ENCODE data around the gene CALB2. TPM values are rescaled to one million over a fixed set of nuclear protein-coding genes. Genes with fewer than 3 reads are reported as not detected.

The CALB2 gene
- total and polyA plus RNA-seq, 2 experiments from 2014 or later = 2.4 to 4.2 TPM

DNA sequence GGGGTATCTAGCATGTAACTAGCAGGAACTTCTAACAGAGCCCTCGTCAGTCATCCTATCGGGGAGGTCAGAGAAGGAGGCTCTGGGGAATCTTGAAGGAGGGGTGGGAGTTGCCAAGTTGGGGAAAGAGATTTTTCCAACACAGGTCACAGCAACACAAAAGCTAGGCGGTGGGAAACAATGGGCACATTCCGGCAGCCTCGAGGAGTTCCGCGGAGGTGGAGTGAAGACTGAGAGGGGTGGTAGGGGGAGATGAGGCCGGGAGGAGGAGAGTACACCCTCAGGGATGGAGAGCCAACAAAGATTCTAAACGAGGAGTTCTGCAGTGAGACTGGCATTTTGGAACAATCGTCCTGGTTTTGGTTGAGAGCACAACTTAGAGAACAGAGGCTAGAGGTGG, 13.5 kb upstream of the CALB2 start:
- ATAC-seq = peak; percentile 77
- Histone ChIP-seq H3K79me2 (replicated peaks; ENCODE audit: insufficient read depth) (no peaks in the 10 kb centered on the region), H3K27ac (ENCODE audit: low read depth) (no peak overlapping the region), H3F3A (replicated peaks; ENCODE audit: low read depth) (no peaks in the 10 kb centered on the region), H3K4me3 (no peak overlapping the region), H3K27me3 (ENCODE audit: insufficient read depth) (no peaks in the 10 kb centered on the region), H3K36me3 (ENCODE audit: insufficient read depth) (no peaks in the 10 kb centered on the region), H3K4me2 (no peak overlapping the region), H3K4me1 (ENCODE audit: insufficient read depth) (no peaks in the 10 kb centered on the region), H3K9me2 (ENCODE audit: insufficient read depth) (no peaks in the 10 kb centered on the region), H2AFZ (peak overlapping the region; percentile 15; the same call in 1 of the 2 replicates), H4K20me1 (replicated peaks; ENCODE audit: insufficient read depth) (no peaks in the 10 kb centered on the region)
- peak; percentile 28 for DNase-seq (ENCODE audit: low spot score)
- H3K4me1 Mint-ChIP-seq = no peaks in the 10 kb centered on the region
- no peak overlapping the region for H3K4me3 Mint-ChIP-seq
- H3K9me3 Mint-ChIP-seq = no peaks in the 10 kb centered on the region
- TF ChIP-seq CREB1 (CRISPR knock-in tag; IDR thresholded peaks at IDR 0.05; ENCODE audit: low read depth) (no peak), NANOG (IDR thresholded peaks at IDR 0.05; ENCODE audit: borderline replicate concordance) (no peak), ZNF331 (CRISPR knock-in tag; IDR thresholded peaks at IDR 0.05; ENCODE audit: low read depth) (no peak), ZNF114 (CRISPR knock-in tag; IDR thresholded peaks at IDR 0.05) (no peak), EZH2phosphoT487 (IDR thresholded peaks at IDR 0.05; ENCODE audit: unreplicated experiment) (no peak), EZH2 (IDR thresholded peaks at IDR 0.05; ENCODE audit: low read depth, unreplicated experiment) (no peak), JUNB (IDR thresholded peaks at IDR 0.05; ENCODE audit: unreplicated experiment) (no peak), POLR2AphosphoS5 (IDR thresholded peaks at IDR 0.05; ENCODE audit: low read depth) (no peak), STAT1 (IDR thresholded peaks at IDR 0.05; ENCODE audit: unreplicated experiment) (no peak)
- TF ChIP-seq, protein P1, sequence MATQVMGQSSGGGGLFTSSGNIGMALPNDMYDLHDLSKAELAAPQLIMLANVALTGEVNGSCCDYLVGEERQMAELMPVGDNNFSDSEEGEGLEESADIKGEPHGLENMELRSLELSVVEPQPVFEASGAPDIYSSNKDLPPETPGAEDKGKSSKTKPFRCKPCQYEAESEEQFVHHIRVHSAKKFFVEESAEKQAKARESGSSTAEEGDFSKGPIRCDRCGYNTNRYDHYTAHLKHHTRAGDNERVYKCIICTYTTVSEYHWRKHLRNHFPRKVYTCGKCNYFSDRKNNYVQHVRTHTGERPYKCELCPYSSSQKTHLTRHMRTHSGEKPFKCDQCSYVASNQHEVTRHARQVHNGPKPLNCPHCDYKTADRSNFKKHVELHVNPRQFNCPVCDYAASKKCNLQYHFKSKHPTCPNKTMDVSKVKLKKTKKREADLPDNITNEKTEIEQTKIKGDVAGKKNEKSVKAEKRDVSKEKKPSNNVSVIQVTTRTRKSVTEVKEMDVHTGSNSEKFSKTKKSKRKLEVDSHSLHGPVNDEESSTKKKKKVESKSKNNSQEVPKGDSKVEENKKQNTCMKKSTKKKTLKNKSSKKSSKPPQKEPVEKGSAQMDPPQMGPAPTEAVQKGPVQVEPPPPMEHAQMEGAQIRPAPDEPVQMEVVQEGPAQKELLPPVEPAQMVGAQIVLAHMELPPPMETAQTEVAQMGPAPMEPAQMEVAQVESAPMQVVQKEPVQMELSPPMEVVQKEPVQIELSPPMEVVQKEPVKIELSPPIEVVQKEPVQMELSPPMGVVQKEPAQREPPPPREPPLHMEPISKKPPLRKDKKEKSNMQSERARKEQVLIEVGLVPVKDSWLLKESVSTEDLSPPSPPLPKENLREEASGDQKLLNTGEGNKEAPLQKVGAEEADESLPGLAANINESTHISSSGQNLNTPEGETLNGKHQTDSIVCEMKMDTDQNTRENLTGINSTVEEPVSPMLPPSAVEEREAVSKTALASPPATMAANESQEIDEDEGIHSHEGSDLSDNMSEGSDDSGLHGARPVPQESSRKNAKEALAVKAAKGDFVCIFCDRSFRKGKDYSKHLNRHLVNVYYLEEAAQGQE (IDR thresholded peaks at IDR 0.05; ENCODE audit: unreplicated experiment) = no peak
- TF ChIP-seq, protein P2, sequence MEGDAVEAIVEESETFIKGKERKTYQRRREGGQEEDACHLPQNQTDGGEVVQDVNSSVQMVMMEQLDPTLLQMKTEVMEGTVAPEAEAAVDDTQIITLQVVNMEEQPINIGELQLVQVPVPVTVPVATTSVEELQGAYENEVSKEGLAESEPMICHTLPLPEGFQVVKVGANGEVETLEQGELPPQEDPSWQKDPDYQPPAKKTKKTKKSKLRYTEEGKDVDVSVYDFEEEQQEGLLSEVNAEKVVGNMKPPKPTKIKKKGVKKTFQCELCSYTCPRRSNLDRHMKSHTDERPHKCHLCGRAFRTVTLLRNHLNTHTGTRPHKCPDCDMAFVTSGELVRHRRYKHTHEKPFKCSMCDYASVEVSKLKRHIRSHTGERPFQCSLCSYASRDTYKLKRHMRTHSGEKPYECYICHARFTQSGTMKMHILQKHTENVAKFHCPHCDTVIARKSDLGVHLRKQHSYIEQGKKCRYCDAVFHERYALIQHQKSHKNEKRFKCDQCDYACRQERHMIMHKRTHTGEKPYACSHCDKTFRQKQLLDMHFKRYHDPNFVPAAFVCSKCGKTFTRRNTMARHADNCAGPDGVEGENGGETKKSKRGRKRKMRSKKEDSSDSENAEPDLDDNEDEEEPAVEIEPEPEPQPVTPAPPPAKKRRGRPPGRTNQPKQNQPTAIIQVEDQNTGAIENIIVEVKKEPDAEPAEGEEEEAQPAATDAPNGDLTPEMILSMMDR (conservative IDR thresholded peaks at IDR 0.05; ENCODE audit: low read depth in 2 of 2) = no peak
- TF ChIP-seq, protein P3, sequence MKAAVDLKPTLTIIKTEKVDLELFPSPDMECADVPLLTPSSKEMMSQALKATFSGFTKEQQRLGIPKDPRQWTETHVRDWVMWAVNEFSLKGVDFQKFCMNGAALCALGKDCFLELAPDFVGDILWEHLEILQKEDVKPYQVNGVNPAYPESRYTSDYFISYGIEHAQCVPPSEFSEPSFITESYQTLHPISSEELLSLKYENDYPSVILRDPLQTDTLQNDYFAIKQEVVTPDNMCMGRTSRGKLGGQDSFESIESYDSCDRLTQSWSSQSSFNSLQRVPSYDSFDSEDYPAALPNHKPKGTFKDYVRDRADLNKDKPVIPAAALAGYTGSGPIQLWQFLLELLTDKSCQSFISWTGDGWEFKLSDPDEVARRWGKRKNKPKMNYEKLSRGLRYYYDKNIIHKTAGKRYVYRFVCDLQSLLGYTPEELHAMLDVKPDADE (IDR thresholded peaks at IDR 0.05) = no peak
- TF ChIP-seq, protein P4, sequence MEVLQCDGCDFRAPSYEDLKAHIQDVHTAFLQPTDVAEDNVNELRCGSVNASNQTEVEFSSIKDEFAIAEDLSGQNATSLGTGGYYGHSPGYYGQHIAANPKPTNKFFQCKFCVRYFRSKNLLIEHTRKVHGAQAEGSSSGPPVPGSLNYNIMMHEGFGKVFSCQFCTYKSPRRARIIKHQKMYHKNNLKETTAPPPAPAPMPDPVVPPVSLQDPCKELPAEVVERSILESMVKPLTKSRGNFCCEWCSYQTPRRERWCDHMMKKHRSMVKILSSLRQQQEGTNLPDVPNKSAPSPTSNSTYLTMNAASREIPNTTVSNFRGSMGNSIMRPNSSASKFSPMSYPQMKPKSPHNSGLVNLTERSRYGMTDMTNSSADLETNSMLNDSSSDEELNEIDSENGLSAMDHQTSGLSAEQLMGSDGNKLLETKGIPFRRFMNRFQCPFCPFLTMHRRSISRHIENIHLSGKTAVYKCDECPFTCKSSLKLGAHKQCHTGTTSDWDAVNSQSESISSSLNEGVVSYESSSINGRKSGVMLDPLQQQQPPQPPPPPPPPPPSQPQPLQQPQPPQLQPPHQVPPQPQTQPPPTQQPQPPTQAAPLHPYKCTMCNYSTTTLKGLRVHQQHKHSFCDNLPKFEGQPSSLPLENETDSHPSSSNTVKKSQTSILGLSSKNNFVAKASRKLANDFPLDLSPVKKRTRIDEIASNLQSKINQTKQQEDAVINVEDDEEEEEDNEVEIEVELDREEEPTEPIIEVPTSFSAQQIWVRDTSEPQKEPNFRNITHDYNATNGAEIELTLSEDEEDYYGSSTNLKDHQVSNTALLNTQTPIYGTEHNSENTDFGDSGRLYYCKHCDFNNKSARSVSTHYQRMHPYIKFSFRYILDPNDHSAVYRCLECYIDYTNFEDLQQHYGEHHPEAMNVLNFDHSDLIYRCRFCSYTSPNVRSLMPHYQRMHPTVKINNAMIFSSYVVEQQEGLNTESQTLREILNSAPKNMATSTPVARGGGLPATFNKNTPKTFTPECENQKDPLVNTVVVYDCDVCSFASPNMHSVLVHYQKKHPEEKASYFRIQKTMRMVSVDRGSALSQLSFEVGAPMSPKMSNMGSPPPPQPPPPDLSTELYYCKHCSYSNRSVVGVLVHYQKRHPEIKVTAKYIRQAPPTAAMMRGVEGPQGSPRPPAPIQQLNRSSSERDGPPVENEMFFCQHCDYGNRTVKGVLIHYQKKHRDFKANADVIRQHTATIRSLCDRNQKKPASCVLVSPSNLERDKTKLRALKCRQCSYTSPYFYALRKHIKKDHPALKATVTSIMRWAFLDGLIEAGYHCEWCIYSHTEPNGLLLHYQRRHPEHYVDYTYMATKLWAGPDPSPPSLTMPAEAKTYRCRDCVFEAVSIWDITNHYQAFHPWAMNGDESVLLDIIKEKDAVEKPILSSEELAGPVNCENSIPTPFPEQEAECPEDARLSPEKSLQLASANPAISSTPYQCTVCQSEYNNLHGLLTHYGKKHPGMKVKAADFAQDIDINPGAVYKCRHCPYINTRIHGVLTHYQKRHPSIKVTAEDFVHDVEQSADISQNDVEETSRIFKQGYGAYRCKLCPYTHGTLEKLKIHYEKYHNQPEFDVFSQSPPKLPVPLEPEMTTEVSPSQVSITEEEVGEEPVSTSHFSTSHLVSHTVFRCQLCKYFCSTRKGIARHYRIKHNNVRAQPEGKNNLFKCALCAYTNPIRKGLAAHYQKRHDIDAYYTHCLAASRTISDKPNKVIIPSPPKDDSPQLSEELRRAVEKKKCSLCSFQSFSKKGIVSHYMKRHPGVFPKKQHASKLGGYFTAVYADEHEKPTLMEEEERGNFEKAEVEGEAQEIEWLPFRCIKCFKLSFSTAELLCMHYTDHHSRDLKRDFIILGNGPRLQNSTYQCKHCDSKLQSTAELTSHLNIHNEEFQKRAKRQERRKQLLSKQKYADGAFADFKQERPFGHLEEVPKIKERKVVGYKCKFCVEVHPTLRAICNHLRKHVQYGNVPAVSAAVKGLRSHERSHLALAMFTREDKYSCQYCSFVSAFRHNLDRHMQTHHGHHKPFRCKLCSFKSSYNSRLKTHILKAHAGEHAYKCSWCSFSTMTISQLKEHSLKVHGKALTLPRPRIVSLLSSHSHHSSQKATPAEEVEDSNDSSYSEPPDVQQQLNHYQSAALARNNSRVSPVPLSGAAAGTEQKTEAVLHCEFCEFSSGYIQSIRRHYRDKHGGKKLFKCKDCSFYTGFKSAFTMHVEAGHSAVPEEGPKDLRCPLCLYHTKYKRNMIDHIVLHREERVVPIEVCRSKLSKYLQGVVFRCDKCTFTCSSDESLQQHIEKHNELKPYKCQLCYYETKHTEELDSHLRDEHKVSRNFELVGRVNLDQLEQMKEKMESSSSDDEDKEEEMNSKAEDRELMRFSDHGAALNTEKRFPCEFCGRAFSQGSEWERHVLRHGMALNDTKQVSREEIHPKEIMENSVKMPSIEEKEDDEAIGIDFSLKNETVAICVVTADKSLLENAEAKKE (CRISPR knock-in tag; IDR thresholded peaks at IDR 0.05) = no peak
- no peaks in the 10 kb centered on the region for H3K36me3 Mint-ChIP-seq (ENCODE audit: low read depth)
- peaks cover 2% of the 10 kb centered on the region for H3K27me3 Mint-ChIP-seq (ENCODE audit: insufficient read depth, low read depth, poor library complexity)
- no peak overlapping the region for H3K27ac Mint-ChIP-seq
